ENCODE results near the gene RAMACL. TPM values are rescaled to one million over a fixed set of nuclear protein-coding genes. Genes with fewer than 3 reads are reported as not detected.

The RAMACL gene
- total RNA-seq, 4 donors from 2014 or later, result 1.5 to 8.1 (median 1.8) TPM; not detected in 1

DNA sequence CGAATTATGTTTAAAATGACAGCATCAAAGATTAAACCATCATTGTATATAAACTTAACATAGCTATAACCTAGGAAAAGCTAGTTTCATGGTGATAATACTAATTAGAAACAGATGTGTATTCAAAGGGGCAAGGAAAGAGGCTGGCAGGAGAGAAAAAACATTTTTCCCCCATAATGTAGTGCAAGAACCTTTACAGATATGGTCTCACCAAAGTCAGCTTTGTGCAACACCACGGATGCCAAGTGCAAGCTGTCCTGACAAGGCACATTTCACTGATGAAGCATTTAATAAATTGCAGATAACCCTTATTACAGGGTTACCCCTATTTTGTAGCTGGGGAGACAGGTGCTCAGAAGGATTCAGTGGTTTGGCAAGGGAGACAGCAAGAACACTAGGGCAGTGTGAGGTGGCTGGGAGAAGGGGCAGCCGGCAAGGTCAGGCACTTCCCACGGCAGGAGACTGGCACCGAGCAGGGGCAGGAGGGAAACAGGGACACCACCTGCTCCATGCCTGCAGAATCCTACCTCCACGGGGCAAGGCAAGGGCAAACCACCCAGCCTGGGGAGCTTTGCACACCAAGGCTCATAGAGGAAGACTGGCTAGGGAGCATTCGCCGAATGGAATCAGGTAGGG lies 34.1 kb upstream of the RAMACL start:
- H3K4me1 ChIP-seq, result peaks cover 6 to 9% of the 10 kb centered on the region in 2 donors
- TF ChIP-seq CTCF (IDR thresholded peaks at IDR 0.05) (no peak), POLR2A (IDR thresholded peaks at IDR 0.05) (no peak)
- DNase-seq, result no peak
- intact Hi-C loops (cut with DNase I; ENCODE audit: low total_unique reads), result no loop called here
- no peaks in the 10 kb centered on the region for H3K9me3 ChIP-seq
- H3K4me3 ChIP-seq, result no peak overlapping the region
- peak overlapping the region; percentile 67 to 80 for H3K27ac ChIP-seq
- H3K27me3 ChIP-seq, result no peaks in the 10 kb centered on the region
- no peaks in the 10 kb centered on the region for H3K36me3 ChIP-seq

DNA sequence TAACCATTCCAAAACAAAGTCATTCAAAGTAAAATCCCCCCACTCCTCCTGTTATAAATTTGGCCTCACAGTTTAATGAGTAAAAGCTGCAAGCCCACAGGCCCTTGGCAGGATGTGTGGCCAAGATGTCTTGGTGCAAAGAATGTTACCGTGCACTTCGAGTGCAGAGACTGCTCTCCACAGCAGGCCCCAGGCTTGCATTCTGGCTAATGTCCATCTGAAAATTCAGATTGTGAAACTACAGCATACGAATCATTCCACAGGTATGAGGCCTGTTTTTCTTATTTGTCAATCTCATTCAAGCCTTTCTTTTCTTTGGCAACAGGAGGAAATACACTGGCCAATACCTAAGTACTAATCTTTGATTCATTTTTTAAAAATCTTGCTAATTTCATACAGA lies 33.4 kb upstream of the RAMACL start:
- no peak for TF ChIP-seq CTCF (IDR thresholded peaks at IDR 0.05)
- no peak for TF ChIP-seq POLR2A (IDR thresholded peaks at IDR 0.05)
- no peaks in the 10 kb centered on the region for H3K9me3 ChIP-seq
- no peak overlapping the region for H3K4me3 ChIP-seq
- H3K4me1 ChIP-seq, result peaks cover 6 to 13% of the 10 kb centered on the region in 2 donors
- H3K27me3 ChIP-seq, result no peaks in the 10 kb centered on the region
- H3K27ac ChIP-seq, result peak overlapping the region; percentile 80 to 87
- intact Hi-C loops (cut with DNase I; ENCODE audit: low total_unique reads), result no loop called here
- peak; percentile 69 to 79 for DNase-seq
- H3K36me3 ChIP-seq, result no peaks in the 10 kb centered on the region

GRCh38 chr6:166618866-166619761 lies 32.6 kb upstream of the RAMACL start:
- DNase-seq, result no peak
- Histone ChIP-seq H3K4me3 (no peak overlapping the region), H3K27ac (peak overlapping the region; percentile 80 to 87), H3K36me3 (no peaks in the 10 kb centered on the region), H3K9me3 (no peaks in the 10 kb centered on the region), H3K4me1 (peaks cover 6 to 13% of the 10 kb centered on the region in 2 donors), H3K27me3 (no peaks in the 10 kb centered on the region)
- intact Hi-C loops (cut with DNase I; ENCODE audit: low total_unique reads), result no loop called here
- TF ChIP-seq POLR2A (IDR thresholded peaks at IDR 0.05) (no peak), CTCF (IDR thresholded peaks at IDR 0.05) (no peak)

- Histone ChIP-seq H3K4me3 (no peak overlapping the region), H3K4me1 (peaks cover 6 to 13% of the 10 kb centered on the region in 2 donors), H3K9me3 (no peaks in the 10 kb centered on the region), H3K27me3 (no peaks in the 10 kb centered on the region), H3K36me3 (no peaks in the 10 kb centered on the region), H3K27ac (peak overlapping the region; percentile 80 to 87)
- intact Hi-C loops (cut with DNase I; ENCODE audit: low total_unique reads), result no loop called here
- DNase-seq, result no peak
- TF ChIP-seq CTCF (IDR thresholded peaks at IDR 0.05), result no peak
- TF ChIP-seq POLR2A (IDR thresholded peaks at IDR 0.05), result no peak
These were observed 31.8 kb upstream of the RAMACL start for GRCh38 chr6:166618251-166618650.

DNA sequence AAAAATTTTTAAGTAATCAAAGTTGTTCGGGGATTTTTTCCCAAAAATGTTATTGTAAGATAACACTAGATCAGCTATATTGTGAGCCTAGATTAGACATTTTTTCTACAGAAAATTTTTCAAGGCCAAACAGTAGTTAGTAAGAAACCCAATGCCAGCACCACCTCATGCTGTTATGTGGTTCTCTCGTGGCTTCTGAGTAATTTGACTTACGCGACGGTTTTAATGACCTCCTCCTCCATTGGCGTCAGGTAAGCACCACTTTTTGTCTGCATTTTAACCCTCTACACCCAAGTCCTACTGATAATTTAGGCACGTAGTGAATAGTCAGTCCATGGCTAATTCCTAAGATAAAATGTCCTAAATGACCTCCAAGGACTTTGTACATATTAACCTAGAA lies 30.9 kb upstream of the RAMACL start:
- peaks cover 6 to 13% of the 10 kb centered on the region in 2 donors for H3K4me1 ChIP-seq
- H3K27me3 ChIP-seq, result no peaks in the 10 kb centered on the region
- no peak overlapping the region for H3K4me3 ChIP-seq
- no peaks in the 10 kb centered on the region for H3K36me3 ChIP-seq
- no peak for DNase-seq
- no peaks in the 10 kb centered on the region for H3K9me3 ChIP-seq
- no peak for TF ChIP-seq CTCF (IDR thresholded peaks at IDR 0.05)
- TF ChIP-seq POLR2A (IDR thresholded peaks at IDR 0.05), result no peak
- H3K27ac ChIP-seq, result no peak overlapping the region
- intact Hi-C loops (cut with DNase I; ENCODE audit: low total_unique reads), result no loop called here

Data from uterus (tissue), 4 donors.